ENCODE results near the gene TTC39B.

DNA sequence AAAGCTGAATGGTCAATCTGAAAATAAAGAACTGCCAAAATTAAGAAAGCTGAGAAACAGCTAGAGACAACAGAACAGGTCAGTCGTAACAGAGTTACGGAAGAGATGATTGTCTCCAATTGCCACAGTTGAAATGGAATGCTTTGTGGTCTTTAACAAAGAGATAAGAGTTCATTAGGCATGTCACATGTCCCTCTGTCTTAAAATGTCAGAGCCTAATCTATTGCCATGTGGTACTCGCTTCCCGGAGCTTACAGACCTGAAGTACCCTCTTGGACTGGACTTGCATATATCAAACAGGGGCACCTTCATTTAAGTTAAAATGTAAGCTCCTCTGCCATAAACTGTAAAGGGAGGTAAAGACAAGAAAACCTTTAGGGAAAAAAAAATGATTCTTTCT, 19.7 kb downstream of the TTC39B start:
- no peak for TF ChIP-seq POLR2AphosphoS5 (IDR thresholded peaks at IDR 0.05; ENCODE audit: borderline replicate concordance, low read depth, low read length)
- no peak for TF ChIP-seq EZH2 (IDR thresholded peaks at IDR 0.05)
